NCI-H345 treated with DMSO at 0.1 percent for 48 hours (cell line): ENCODE results near the gene NPW.
"Not testable (repeated sequence)": the region's sequence is repeated elsewhere in the genome, so short reads cannot be mapped to it uniquely, and the experiment has no call there.

Source experiments
- DNase-seq: peaks from one replicate; lab custom pipeline; 2025; ENCODE audit not compliant: unreplicated experiment; lab: John Stamatoyannopoulos, UW

Gene NPW

GRCh38 chr16:2019921-2020831 is 591 bp downstream of the NPW start:
- no peak for DNase-seq

GRCh38 chr16:2022723-2023091 is 3.1 kb downstream of the NPW start:
- no peak for DNase-seq

- peak; percentile 85 for DNase-seq
Measured at GRCh38 chr16:2023092-2024031, 3.8 kb downstream of the NPW start.

GRCh38 chr16:2024032-2024420 is 4.4 kb downstream of the NPW start:
- no peak for DNase-seq

GRCh38 chr16:2025251-2025650 is 5.7 kb downstream of the NPW start:
- DNase-seq = no peak

- DNase-seq = no peak
Measured at GRCh38 chr16:2025878-2026460, 6.4 kb downstream of the NPW start.

- DNase-seq = no peak
Measured at GRCh38 chr16:2026461-2027023, 7.0 kb downstream of the NPW start, which contains the start of gene NHERF2. TSS of gene NHERF2 (plus strand) at chr16:2026902. CDS start at chr16:2027006, 104 bp downstream.

GRCh38 chr16:2027024-2028010 is 7.7 kb downstream of the NPW start:
- no peak for DNase-seq

- DNase-seq = no peak
Measured at GRCh38 chr16:2028146-2028545, 8.6 kb downstream of the NPW start.

- DNase-seq = peak; percentile 54
Measured at GRCh38 chr16:2028620-2029220, 9.1 kb downstream of the NPW start.

GRCh38 chr16:2029350-2029749 is 9.8 kb downstream of the NPW start:
- DNase-seq = no peak

GRCh38 chr16:2030036-2030435 is 10.5 kb downstream of the NPW start:
- no peak for DNase-seq

GRCh38 chr16:2031081-2031577 is 11.5 kb downstream of the NPW start:
- no peak for DNase-seq

GRCh38 chr16:2032285-2033056 is 12.9 kb downstream of the NPW start:
- DNase-seq = no peak

- DNase-seq = no peak
Measured at GRCh38 chr16:2033057-2033908, 13.7 kb downstream of the NPW start.

GRCh38 chr16:2033909-2034695 is 14.5 kb downstream of the NPW start:
- not testable (repeated sequence) for DNase-seq
